ENCODE results near the gene BEND4.

Gene BEND4

DNA sequence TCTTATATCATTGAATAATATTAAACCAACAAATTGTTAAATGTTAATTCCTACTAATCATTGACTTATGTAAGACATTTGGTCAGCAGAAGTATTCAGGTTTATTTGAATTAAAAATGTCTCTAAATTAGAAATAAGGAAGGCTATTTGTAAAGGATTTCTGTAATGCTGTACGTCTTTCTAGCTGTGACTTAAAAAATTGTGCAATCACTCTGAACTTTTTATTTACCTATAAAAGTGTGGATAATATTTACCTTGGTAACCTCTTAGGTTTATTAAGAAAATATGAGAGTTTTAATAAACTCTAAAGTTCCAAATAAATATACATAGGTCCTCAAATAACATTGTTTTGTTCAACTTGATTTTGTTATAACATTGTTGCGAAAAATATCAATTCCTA lies 85.2 kb downstream of the BEND4 start:
- H3K9ac ChIP-seq (ENCODE audit: low read depth in 1 of 2, low read length in 2 of 2) = no peak overlapping the region
- H3K4me1 ChIP-seq (ENCODE audit: control insufficient read depth in 1 of 2, insufficient read depth in 2 of 2, low read length in 2 of 2) = no peaks in the 10 kb centered on the region
- no peak overlapping the region for H3K4me3 ChIP-seq (ENCODE audit: low read depth in 1 of 2, low read length in 2 of 2)
- H3K27ac ChIP-seq (ENCODE audit: low read depth, low read length) = no peak overlapping the region
- peaks cover 12 to 32% of the 10 kb centered on the region in 2 donors for H3K36me3 ChIP-seq (ENCODE audit: control insufficient read depth in 1 of 2, insufficient read depth in 2 of 2, low read length in 2 of 2)
- H3K9me3 ChIP-seq (ENCODE audit: control insufficient read depth in 1 of 2, low read length in 2 of 2) = no peaks in the 10 kb centered on the region
- no peaks in the 10 kb centered on the region for H3K27me3 ChIP-seq (ENCODE audit: control insufficient read depth in 1 of 2, insufficient read depth in 2 of 2, low read length in 2 of 2)

DNA sequence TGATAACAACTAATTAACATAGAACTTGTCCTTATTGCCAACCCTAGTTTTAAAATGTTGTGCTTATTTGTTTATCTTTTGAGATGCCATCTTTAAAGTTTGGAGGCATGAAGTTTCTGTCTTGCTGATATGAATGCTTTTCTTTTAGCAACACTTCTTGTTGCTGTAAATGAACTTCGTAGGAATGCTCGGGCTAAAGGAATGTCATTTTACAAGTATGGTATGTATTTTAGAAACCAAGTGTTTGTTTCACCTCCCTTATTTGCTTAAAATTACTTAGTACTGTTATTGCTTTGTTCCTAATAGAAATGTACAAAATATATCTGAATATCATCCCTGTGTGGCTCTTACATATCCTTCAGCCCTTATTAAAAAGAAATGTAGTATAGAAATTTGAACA lies 86.1 kb downstream of the BEND4 start:
- H3K27me3 ChIP-seq (ENCODE audit: control insufficient read depth in 1 of 2, insufficient read depth in 2 of 2, low read length in 2 of 2) = no peaks in the 10 kb centered on the region
- peaks cover 12 to 32% of the 10 kb centered on the region in 2 donors for H3K36me3 ChIP-seq (ENCODE audit: control insufficient read depth in 1 of 2, insufficient read depth in 2 of 2, low read length in 2 of 2)
- H3K4me1 ChIP-seq (ENCODE audit: control insufficient read depth in 1 of 2, insufficient read depth in 2 of 2, low read length in 2 of 2) = no peaks in the 10 kb centered on the region
- H3K9me3 ChIP-seq (ENCODE audit: control insufficient read depth in 1 of 2, low read length in 2 of 2) = no peaks in the 10 kb centered on the region
- no peak overlapping the region for H3K9ac ChIP-seq (ENCODE audit: low read depth in 1 of 2, low read length in 2 of 2)
- no peak overlapping the region for H3K27ac ChIP-seq (ENCODE audit: low read depth, low read length)
- no peak overlapping the region for H3K4me3 ChIP-seq (ENCODE audit: low read depth in 1 of 2, low read length in 2 of 2)
